PC-9 (cell line): ENCODE data around the gene CYYR1. TPM values are rescaled to one million over a fixed set of nuclear protein-coding genes. Genes with fewer than 3 reads are reported as not detected.

Source experiments
- BruUV-seq: library from RNA; stranded (reverse); fragments of 400-500 nt; replicated peaks from 2 replicates; lab custom pipeline; 2021; lab: Mats Ljungman, UMichigan
- CTCF ChIA-PET: fragments of 300-600 bp; sonication (Branson Sonifier 250); formaldehyde crosslinking; loops from one replicate; lab custom pipeline; 2022; ENCODE audit warnings: antibody characterized with exemption; lab: Charles Lee
- POLR2A ChIA-PET: fragments of 300-600 bp; sonication (Branson Sonifier 250); formaldehyde crosslinking; loops from one replicate; lab custom pipeline; 2022; ENCODE audit warnings: antibody characterized with exemption; ENCODE audit not compliant: unreplicated experiment; lab: Charles Lee
- DNase-seq, 2 experiments: peaks; one replicate each; pipeline versions ENCODE4 v3.0.0 to v3.0.0-alpha.2; 2015 to 2022; ENCODE audit warnings: mixed read lengths in 1 of 2
- H2AFZ ChIP-seq: fragments of 200-600 bp; sonication (generic); 2 replicates; pipeline ENCODE4 v1.8.1; 2017; ENCODE audit warnings: antibody characterized with exemption
- H3F3A ChIP-seq: fragments of 200-600 bp; sonication (generic); 2 replicates; pipeline ENCODE4 v1.8.1; 2017; ENCODE audit warnings: antibody characterized with exemption, mild to moderate bottlenecking, low read depth; ENCODE audit not compliant: insufficient read depth
- H3K27ac ChIP-seq: fragments of 200-600 bp; sonication (generic); 2 replicates; pipeline ENCODE4 v1.6.1; 2016; ENCODE audit warnings: mixed run types
- H3K27me3 ChIP-seq: fragments of 200-600 bp; sonication (generic); 2 replicates; pipeline ENCODE4 v1.6.1; 2016; ENCODE audit warnings: low read depth, mixed run types; ENCODE audit not compliant: insufficient read depth
- H3K36me3 ChIP-seq: fragments of 200-600 bp; sonication (generic); 2 replicates; pipeline ENCODE4 v1.6.1; 2016; ENCODE audit warnings: low read depth, mixed run types
- H3K4me1 ChIP-seq: fragments of 200-600 bp; sonication (generic); replicated peaks from 2 replicates; pipeline ENCODE4 v1.6.1; 2016; ENCODE audit warnings: mixed run types; ENCODE audit not compliant: insufficient read depth
- H3K4me2 ChIP-seq: fragments of 200-600 bp; sonication (generic); 2 replicates; pipeline ENCODE4 v1.6.1; 2017; ENCODE audit warnings: mixed run types
- H3K4me3 ChIP-seq: fragments of 200-600 bp; sonication (generic); 2 replicates; pipeline ENCODE4 v1.6.1; 2016; ENCODE audit warnings: mixed run types
- H3K79me2 ChIP-seq: fragments of 200-600 bp; sonication (generic); 2 replicates; pipeline ENCODE4 v1.6.1; 2017; ENCODE audit warnings: low read depth, mixed run types
- H3K9me2 ChIP-seq: fragments of 200-600 bp; sonication (generic); 2 replicates; pipeline ENCODE4 v1.8.1; 2017; ENCODE audit warnings: mild to moderate bottlenecking; ENCODE audit not compliant: insufficient read depth
- H3K9me3 ChIP-seq: fragments of 200-600 bp; sonication (generic); 2 replicates; pipeline ENCODE4 v1.8.1; 2016; ENCODE audit warnings: low read depth; ENCODE audit not compliant: insufficient read depth
- H4K20me1 ChIP-seq: fragments of 200-600 bp; sonication (generic); 2 replicates; pipeline ENCODE4 v1.8.1; 2017; ENCODE audit not compliant: insufficient read depth
- EZH2 ChIP-seq: fragments of 200-600 bp; sonication (generic); IDR thresholded peaks from 2 replicates; pipeline ENCODE4 v1.8.0; 2017; ENCODE audit warnings: antibody characterized with exemption, low read depth
- intact Hi-C: fragments of 100-400 bp; cut with micrococcal nuclease; formaldehyde crosslinking; loops from one replicate; pipeline ENCODE4 v1.10.0; 2022; ENCODE audit not compliant: unreplicated experiment
- total RNA-seq: library from RNA; stranded (reverse); gene quantifications from 2 replicates; pipeline ENCODE4 v1.2.3, GENCODE V29; 2021
- TF ChIP-seq, protein P1 (sequence below): fragments of 200-600 bp; sonication (generic); conservative IDR thresholded peaks from 2 replicates; pipeline ENCODE4 v1.6.1; 2017; ENCODE audit warnings: mixed run types, antibody characterized with exemption, mild to moderate bottlenecking, moderate library complexity

Gene CYYR1
- total RNA-seq, 1 experiment from 2014 or later, result not detected

DNA sequence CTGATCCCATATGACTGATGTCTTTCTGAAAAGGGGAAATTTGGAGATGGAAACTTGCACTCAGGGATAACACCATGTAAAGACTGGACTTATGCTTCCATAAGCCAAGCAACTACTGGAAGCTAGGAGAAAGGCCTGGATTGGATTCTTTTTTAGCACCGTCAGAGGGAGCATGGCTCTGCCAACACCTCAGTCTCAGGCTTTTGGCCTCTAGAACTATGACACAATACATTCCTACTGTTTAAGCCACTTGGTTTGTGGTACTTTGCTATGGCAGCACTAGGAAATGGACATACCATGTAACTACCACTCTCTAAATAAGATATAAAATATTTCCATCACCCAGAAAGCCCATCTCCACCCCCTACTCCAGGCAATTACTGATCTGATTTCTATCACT is 139.7 kb downstream of the CYYR1 start:
- ChIA-PET POLR2A (no interaction called here), CTCF (no interaction called here)
- TF ChIP-seq, protein P1, sequence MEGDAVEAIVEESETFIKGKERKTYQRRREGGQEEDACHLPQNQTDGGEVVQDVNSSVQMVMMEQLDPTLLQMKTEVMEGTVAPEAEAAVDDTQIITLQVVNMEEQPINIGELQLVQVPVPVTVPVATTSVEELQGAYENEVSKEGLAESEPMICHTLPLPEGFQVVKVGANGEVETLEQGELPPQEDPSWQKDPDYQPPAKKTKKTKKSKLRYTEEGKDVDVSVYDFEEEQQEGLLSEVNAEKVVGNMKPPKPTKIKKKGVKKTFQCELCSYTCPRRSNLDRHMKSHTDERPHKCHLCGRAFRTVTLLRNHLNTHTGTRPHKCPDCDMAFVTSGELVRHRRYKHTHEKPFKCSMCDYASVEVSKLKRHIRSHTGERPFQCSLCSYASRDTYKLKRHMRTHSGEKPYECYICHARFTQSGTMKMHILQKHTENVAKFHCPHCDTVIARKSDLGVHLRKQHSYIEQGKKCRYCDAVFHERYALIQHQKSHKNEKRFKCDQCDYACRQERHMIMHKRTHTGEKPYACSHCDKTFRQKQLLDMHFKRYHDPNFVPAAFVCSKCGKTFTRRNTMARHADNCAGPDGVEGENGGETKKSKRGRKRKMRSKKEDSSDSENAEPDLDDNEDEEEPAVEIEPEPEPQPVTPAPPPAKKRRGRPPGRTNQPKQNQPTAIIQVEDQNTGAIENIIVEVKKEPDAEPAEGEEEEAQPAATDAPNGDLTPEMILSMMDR, result no peak
- TF ChIP-seq EZH2, result no peak
- intact Hi-C loops, result no loop called here
- no peak overlapping the region for H2AFZ ChIP-seq
- no TSS peak for BruUV-seq
- DNase-seq, result no peak
- no peaks in the 10 kb centered on the region for H3F3A ChIP-seq
- no peaks in the 10 kb centered on the region for H3K9me2 ChIP-seq
- H3K9me3 ChIP-seq, result no peaks in the 10 kb centered on the region
- H3K4me1 ChIP-seq, result no peaks in the 10 kb centered on the region
- H3K27me3 ChIP-seq, result no peaks in the 10 kb centered on the region
- H3K4me3 ChIP-seq, result no peak overlapping the region
- no peaks in the 10 kb centered on the region for H3K36me3 ChIP-seq
- no peaks in the 10 kb centered on the region for H3K79me2 ChIP-seq
- H4K20me1 ChIP-seq, result no peaks in the 10 kb centered on the region
- H3K4me2 ChIP-seq, result no peak overlapping the region
- no peak overlapping the region for H3K27ac ChIP-seq

DNA sequence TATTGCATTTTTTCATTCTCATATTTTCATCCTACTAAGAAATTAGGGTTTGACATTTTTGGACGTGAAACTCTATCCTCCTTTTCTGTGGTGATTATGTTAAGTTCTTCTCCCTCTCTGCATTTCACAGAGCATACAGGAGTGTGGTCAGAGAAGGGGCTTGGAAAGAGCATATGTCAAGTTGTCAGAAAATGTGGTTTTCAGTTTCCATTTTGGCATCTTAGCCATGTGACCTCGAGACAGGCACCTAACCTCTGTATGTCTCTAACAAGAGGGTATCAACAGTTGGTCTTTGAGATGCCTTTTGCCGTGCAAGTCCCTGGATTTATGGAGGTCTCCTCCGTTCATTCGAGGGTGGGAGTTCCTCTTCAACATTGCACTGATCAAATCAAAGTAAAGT is 140.7 kb downstream of the CYYR1 start:
- no TSS peak for BruUV-seq

DNA sequence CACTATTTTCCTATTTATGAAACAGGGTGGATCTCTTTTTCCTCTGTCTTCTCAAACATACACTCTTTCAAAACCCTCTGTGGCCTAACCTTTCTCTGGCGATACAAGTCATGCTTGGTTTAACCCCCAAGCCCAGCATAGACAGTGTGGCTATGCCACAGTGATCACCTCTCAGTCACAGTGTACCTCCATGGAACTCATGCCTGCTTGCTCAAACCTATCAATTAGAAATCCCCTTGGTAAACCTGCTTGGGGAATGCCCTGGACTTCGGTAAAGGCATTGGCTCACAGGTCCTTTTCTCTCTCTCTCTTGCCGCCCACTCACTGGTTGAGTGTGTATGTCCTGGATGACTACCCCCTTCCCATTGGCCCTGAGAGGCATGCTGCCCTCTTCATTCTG is 147.5 kb downstream of the CYYR1 start:
- Histone ChIP-seq H3K4me3 (no peak overlapping the region), H3K36me3 (no peaks in the 10 kb centered on the region), H2AFZ (no peak overlapping the region), H3K4me1 (no peaks in the 10 kb centered on the region), H3K9me3 (no peaks in the 10 kb centered on the region), H3K4me2 (no peak overlapping the region), H3F3A (no peaks in the 10 kb centered on the region), H3K27me3 (no peaks in the 10 kb centered on the region), H3K79me2 (no peaks in the 10 kb centered on the region), H3K9me2 (no peaks in the 10 kb centered on the region), H3K27ac (no peak overlapping the region), H4K20me1 (no peaks in the 10 kb centered on the region)
- BruUV-seq, result no TSS peak
- ChIA-PET CTCF (no interaction called here), POLR2A (no interaction called here)
- intact Hi-C loops, result no loop called here
- TF ChIP-seq, protein P1, result no peak
- TF ChIP-seq EZH2, result no peak
- no peak for DNase-seq

More for the DNA sequence above, 140.7 kb downstream of the CYYR1 start:
- H2AFZ ChIP-seq, result no peak overlapping the region
- intact Hi-C loops, result no loop called here
- DNase-seq, result no peak
- H3K9me3 ChIP-seq, result no peaks in the 10 kb centered on the region
- H3K79me2 ChIP-seq, result no peaks in the 10 kb centered on the region
- TF ChIP-seq, protein P1, result no peak
- TF ChIP-seq EZH2, result no peak
- no peaks in the 10 kb centered on the region for H3K27me3 ChIP-seq
- no peak overlapping the region for H3K4me2 ChIP-seq
- H3K9me2 ChIP-seq, result no peaks in the 10 kb centered on the region
- H3K4me1 ChIP-seq, result no peaks in the 10 kb centered on the region
- CTCF ChIA-PET, result no interaction called here
- no peaks in the 10 kb centered on the region for H3K36me3 ChIP-seq
- POLR2A ChIA-PET, result no interaction called here
- H3K27ac ChIP-seq, result no peak overlapping the region
- no peaks in the 10 kb centered on the region for H4K20me1 ChIP-seq
- no peaks in the 10 kb centered on the region for H3F3A ChIP-seq
- no peak overlapping the region for H3K4me3 ChIP-seq
